WI38 (cell line): ENCODE results near the gene CDH23.

Experiments
- H3K4me3 ChIP-seq: 2 replicates; pipeline ENCODE4 v1.5.1; 2011; ENCODE audit warnings: low read depth, mild to moderate bottlenecking, control low read depth, low read length
- CTCF ChIP-seq: IDR thresholded peaks from 2 replicates; pipeline ENCODE4 v1.5.1; 2012; ENCODE audit warnings: low read depth, mild to moderate bottlenecking, control low read depth, low read length

CDH23 gene

GRCh38 chr10:71423901-71424300 lies 27.2 kb downstream of the CDH23 start:
- TF ChIP-seq CTCF = no peak
- H3K4me3 ChIP-seq = no peak overlapping the region

GRCh38 chr10:71424496-71425194 lies 27.9 kb downstream of the CDH23 start:
- no peak for TF ChIP-seq CTCF

GRCh38 chr10:71426058-71426605 lies 29.4 kb downstream of the CDH23 start:
- no peak for TF ChIP-seq CTCF

More at GRCh38 chr10:71424496-71425194, 27.9 kb downstream of the CDH23 start:
- no peak overlapping the region for H3K4me3 ChIP-seq

GRCh38 chr10:71427246-71427645 lies 30.5 kb downstream of the CDH23 start:
- no peak overlapping the region for H3K4me3 ChIP-seq
- no peak for TF ChIP-seq CTCF

More at GRCh38 chr10:71426058-71426605, 29.4 kb downstream of the CDH23 start:
- H3K4me3 ChIP-seq = no peak overlapping the region

- H3K4me3 ChIP-seq = no peak overlapping the region
- TF ChIP-seq CTCF = no peak
These were observed 32.6 kb downstream of the CDH23 start for GRCh38 chr10:71429304-71429703.

- no peak for TF ChIP-seq CTCF
- H3K4me3 ChIP-seq = no peak overlapping the region
These were observed 33.2 kb downstream of the CDH23 start for GRCh38 chr10:71429929-71430328.

- no peak overlapping the region for H3K4me3 ChIP-seq
These were observed 34.8 kb downstream of the CDH23 start for GRCh38 chr10:71431239-71432100.

More at GRCh38 chr10:71431239-71432100, 34.8 kb downstream of the CDH23 start:
- no peak for TF ChIP-seq CTCF
